Measurements from ENCODE around the gene VGLL4.
"Not testable (repeated sequence)": the region's sequence is repeated elsewhere in the genome, so short reads cannot be mapped to it uniquely, and the experiment has no call there.

Gene VGLL4

DNA sequence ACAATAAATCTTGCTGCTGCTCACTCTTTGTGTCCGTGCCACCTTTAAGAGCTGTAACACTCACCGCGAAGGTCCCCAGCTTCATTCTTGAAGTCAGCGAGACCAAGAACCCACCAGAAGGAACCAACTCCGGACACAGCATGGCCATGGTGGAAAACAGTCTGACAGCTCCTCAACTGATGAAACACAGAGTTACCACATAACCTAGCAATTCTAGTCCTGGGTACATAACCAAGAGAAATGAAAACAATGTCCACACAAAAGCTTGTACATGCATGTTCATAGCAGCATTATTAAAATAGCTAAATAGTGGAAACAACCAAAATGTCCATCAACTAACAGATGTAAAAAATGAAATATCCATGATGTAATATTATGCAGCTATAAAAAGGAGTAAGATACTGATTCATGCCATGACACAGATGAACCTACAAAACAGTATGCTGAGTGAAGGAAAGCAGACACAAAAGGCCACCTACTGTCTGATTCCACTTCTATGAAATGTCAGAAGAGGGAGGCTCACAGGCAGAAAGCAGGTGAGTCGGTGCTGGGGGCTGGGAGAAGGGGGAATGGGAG is 36.8 kb downstream of the VGLL4 start:
- DNase-seq (ENCODE audit: low read depth in 2 of 2), result no peak

DNA sequence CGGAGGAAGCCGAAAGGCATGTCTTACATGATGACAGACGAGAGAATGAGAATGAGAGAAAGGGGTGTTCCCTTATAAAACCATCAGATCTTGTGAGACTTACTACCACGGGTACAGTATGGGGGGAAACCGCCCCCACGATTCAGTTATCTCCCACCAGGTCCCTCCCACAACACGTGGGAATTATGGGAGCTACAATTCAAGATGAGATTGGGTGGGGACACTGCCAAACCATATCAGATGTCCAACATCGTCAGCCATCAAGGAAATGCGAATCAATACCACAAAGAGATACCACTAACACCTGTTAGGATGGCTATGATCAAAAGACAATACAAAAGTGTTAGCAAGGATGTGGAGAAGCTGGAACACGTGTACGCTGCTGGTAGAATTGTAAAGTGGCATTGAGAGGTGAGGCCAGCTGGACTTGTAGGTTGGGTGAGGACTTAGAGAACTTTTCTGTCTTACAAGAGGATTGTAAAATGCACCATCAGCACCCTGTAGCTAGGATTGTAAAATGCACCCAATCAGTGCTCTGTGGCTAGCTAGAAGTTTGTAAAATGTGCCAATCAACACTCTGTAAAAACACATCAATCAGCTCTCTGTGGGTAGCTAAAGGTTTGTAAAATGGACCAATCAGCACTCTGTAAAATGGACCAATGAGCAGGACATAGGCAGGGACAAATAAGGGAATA is 37.5 kb downstream of the VGLL4 start:
- no peak for DNase-seq (ENCODE audit: low read depth in 2 of 2)

DNA sequence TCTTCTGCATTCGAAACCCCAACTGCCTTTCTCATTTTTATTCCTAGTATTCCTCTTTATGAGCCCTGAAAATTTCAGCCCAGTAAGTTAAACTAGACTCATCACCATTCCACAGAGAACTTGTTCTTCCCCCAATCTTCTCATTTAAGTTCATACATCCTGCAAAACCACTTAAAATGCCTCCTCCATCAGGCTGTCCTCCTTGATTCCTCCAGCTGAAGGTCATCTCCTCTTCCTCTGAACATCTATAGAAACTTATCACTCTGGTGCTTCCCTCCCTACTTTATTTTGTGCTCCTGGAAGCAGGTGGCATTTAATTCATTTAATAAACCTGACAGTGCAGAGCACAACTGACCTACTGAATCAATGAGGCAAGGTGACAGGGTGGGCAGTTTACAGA is 38.3 kb downstream of the VGLL4 start:
- DNase-seq (ENCODE audit: low read depth in 2 of 2), result no peak

DNA sequence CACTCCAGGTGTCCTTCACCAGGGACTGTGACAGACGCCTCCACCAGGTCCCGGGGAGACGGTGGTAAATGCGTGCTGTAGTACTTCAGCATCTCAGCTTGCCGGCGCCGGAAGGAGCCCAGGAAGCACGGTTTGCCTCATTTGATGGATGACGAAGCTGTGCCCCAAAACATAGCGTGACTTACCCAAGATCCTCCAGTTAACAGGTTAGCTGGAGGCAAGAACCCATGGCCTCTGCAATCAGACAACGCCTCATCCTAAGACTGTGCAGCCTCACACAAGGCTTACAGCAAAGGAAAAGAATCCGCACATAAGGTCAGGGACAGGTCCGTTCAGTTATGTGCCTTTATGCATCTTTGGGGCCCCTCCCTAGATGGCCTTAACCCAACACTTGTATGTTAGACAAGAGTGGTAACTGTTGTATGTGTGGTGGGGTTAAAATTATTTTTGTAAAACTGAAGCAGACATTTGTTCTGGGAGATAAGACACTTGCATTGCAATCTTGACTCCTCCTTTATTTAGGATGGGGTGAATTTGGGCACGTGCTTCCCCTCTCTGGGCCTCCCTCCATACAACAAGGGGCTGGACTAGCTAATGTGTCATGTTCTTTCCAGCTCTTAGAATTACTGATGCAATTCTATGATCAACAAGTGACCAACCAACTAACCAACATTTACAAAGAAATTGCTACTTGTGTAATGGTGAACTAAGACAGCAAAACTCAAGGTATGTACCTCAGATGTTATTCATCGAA is 39.4 kb downstream of the VGLL4 start:
- no peak for DNase-seq (ENCODE audit: low read depth in 2 of 2)

DNA sequence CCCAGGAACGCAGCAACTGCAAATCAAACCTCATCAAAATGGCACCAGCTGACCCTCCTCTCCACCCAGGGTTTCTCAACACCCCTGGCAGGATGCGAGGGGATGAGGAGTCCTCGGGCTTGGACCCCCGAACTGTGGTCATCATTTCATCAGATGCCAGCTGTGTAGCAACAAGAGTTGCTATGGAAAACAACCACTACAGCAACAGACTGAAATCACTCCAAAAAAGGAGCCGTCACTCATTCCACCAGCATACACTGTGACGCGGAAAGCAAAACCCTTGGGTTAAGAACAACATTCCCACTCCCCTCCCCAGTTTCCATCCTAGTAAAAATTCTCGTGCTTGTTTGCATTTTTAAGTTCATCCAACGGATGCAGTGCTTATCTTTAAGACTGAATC is 40.1 kb downstream of the VGLL4 start:
- no peak for DNase-seq (ENCODE audit: low read depth in 2 of 2)

- no peak for DNase-seq (ENCODE audit: low read depth in 2 of 2)
These were observed 40.7 kb downstream of the VGLL4 start for GRCh38 chr3:11602886-11603527.

- DNase-seq (ENCODE audit: low read depth in 2 of 2), result no peak
These were observed 41.4 kb downstream of the VGLL4 start for GRCh38 chr3:11602239-11602840.

GRCh38 chr3:11601446-11602238 is 42.1 kb downstream of the VGLL4 start:
- no peak for DNase-seq (ENCODE audit: low read depth in 2 of 2)

DNA sequence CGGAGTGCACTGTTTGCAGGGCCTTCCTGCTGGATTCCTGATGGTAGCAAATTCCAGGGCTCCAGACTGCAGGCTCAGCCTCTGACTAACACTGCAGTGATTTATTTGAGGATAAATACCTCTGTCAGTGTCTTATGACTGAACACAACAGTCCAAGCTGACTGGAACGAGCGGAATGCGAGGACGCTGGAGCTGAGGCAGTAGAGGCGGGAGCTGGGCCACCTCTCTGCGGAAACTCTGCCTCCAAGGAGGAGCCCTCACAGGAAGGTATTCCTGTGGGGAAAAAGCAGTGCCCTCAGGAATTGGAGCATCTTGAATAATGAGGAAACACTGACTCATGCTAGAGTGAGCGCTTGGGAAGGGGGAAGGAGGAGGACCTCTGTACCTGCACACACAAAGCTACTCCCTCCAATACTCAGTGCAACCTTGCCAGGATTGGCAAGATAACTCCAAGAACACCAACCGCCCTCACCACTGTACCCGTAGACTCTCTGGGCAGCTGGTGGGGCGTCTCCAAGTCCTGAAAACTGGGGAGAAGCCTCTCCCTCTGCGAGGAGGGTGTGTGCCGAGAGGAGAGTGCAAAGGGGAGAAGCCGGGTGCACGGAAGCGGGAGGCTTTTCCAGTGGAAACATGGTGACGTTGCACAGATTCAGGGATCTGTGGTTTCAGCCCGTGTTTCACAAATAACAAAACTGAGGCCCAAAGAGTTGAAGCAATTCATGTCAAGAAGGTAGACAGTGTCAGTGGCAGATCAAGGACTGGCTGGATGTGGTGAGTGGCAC is 43.0 kb downstream of the VGLL4 start:
- DNase-seq (ENCODE audit: low read depth in 2 of 2), result no peak

DNA sequence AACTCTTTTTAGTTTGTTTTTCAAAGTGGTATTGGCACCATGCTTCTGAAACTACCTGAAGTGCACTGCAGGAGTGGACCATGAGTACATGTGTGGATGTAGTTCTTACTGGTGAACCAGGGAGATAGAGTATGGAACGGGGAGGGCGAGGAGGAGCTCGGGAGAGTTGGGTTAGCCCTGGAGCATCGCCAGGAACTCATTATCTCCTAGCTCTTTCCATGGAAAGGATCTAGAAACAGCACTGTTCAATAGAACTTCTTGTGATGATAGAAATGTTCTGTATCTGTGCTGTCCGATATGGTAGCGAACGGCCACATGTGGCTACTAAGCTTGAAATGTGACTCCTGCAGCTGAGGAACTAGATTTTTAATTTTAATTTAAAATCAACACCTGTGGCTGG is 47.3 kb downstream of the VGLL4 start:
- no peak for DNase-seq (ENCODE audit: low read depth in 2 of 2)

GRCh38 chr3:11595024-11595423 is 48.7 kb downstream of the VGLL4 start:
- not testable (repeated sequence) for DNase-seq (ENCODE audit: low read depth in 2 of 2)

GRCh38 chr3:11593318-11594034 is 50.2 kb downstream of the VGLL4 start:
- DNase-seq (ENCODE audit: low read depth in 2 of 2), result no peak

DNA sequence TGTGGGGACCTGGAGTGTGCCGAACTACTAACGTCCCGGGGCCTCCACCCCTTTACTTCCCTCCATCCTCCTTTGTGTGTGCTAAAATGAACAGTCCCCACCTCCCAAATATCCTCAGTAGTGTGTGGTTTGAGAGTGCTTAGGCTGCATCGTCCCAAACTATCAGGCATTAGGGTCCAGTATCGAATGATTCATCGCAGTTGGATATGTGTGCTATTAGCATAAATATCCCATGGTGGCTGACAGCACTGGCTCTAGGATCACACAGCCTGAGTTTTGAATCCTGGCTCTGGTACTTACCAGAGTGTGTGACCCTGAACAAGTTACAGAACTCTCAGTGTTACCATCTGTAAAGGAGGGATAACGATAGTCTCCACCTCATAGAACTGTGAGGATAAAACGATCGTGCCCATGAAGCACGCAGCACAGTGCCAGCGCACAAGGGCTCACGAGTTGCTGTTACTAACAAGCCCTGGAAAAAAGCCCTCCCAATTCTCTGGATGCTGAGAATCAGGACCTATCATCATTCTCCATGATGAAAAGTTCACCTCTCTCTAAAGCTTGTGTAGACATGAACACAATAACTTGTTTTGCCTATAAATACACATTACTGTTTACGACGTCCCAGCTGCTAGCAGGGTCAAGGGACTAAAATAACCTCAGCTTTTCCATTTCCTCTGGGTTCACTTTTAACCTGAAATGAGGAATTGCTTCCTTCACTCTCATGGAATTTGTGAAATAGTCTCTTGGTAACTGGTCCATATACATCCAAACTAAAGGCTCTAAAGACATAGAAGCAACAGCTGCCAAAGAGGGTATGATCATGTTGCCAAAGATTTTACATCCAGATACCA is 51.0 kb downstream of the VGLL4 start:
- DNase-seq (ENCODE audit: low read depth in 2 of 2), result no peak

DNA sequence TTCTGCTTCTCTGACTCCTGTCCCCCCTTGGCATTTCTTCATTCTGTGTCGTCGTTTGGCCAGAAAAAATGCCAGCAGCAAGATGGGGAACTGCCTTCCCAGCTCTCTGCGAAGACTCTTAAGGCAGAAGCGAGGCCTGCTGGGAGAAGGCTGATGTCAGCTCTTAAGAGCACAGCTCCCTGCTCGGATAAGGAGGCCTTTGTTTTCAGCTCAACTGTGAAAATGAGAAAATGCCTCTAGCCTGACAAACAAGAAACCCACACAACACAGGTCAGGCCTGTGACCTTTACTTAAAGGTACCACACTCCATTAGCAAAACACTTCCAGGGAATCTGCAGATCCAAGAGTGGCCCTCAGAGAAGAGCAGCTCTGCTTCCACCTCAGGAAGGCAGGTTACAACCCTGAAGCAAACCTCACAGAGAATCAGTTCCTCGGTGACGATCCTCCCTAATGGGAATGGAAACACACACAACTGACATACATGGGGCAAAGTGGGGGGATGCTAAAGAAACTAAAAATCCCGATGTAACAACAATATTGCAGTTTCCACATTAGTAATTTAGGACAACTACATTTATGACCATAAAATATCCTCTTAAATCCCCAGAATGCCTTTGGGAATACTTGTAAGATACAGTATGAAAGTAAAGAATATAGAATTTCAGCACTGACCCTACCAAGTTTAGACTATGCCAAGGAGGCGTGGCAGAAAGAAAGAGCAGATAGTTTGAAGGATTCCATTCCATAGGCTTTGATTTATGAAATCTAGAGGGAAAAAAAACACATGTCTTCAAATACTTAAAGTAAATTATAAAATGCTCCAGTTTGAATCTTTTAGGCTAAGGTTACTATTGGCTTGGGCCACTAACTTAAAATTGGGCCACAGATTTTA is 52.1 kb downstream of the VGLL4 start:
- no peak for DNase-seq (ENCODE audit: low read depth in 2 of 2)

DNA sequence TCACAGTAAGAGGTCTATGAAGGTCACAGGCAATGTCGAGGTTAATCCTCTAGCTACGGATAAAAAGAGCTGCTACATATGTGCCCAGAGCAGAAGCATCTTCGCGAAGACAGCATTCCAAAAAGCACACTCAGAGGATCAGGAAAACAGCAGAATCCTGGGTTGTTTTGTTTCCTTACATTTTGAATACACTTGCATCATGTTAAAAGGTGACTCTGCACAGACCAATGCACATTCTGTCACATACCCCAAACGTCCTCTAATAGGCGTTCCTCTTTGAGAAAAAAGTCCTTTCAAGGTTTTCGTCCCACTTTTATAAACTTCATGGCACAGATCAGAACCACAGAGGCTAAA is 52.7 kb downstream of the VGLL4 start:
- DNase-seq (ENCODE audit: low read depth in 2 of 2), result no peak

GRCh38 chr3:11589706-11590105 is 54.0 kb downstream of the VGLL4 start:
- no peak for DNase-seq (ENCODE audit: low read depth in 2 of 2)

- no peak for DNase-seq (ENCODE audit: low read depth in 2 of 2)
These were observed 55.0 kb downstream of the VGLL4 start for GRCh38 chr3:11588755-11589154.

GRCh38 chr3:11588338-11588737 is 55.4 kb downstream of the VGLL4 start:
- no peak for DNase-seq (ENCODE audit: low read depth in 2 of 2)
